Liver (tissue), 9 donors: ENCODE data around the gene ACTL8. TPM values are rescaled to one million over a fixed set of nuclear protein-coding genes. Genes with fewer than 3 reads are reported as not detected.

ENCODE experiments used
- DNase-seq: peaks from one replicate; pipeline ENCODE4 v3.0.0-alpha.2; 2017; ENCODE audit warnings: low spot score
- H3K27ac ChIP-seq, 2 donors: one replicate each; pipeline ENCODE4 v1.7.0; 2013; ENCODE audit warnings: inconsistent platforms in 2 of 2, low read length in 2 of 2, control low read depth in 1 of 2, low read depth in 1 of 2, mild to moderate bottlenecking in 1 of 2
- H3K27me3 ChIP-seq, 4 donors: one replicate each; pipeline versions ENCODE4 v1.6.1 to v1.7.0; 2013; ENCODE audit warnings: low read length in 3 of 4, inconsistent platforms in 1 of 4, mild to moderate bottlenecking in 1 of 4, moderate library complexity in 1 of 4; ENCODE audit not compliant: control insufficient read depth in 4 of 4, insufficient read depth in 4 of 4
- H3K36me3 ChIP-seq, 4 donors: one replicate each; pipeline versions ENCODE4 v1.6.1 to v1.7.0; 2013; ENCODE audit warnings: low read length in 3 of 4, mild to moderate bottlenecking in 3 of 4, low read depth in 1 of 4, moderate library complexity in 1 of 4; ENCODE audit not compliant: control insufficient read depth in 4 of 4, insufficient read depth in 3 of 4
- H3K4me1 ChIP-seq, 4 donors: one replicate each; pipeline versions ENCODE4 v1.6.1 to v1.7.0; 2013; ENCODE audit warnings: low read length in 3 of 4, mild to moderate bottlenecking in 3 of 4, moderate library complexity in 1 of 4; ENCODE audit not compliant: control insufficient read depth in 4 of 4, insufficient read depth in 4 of 4
- H3K4me3 ChIP-seq, 3 donors: one replicate each; pipeline versions ENCODE4 v1.6.1 to v1.7.0; 2013; ENCODE audit warnings: low read length in 3 of 3, control low read depth in 1 of 3, low read depth in 1 of 3, mild to moderate bottlenecking in 1 of 3
- H3K9ac ChIP-seq, 2 donors: one replicate each; pipeline ENCODE4 v1.7.0; 2013; ENCODE audit warnings: low read length in 2 of 2, mild to moderate bottlenecking in 2 of 2, moderate library complexity in 2 of 2, control low read depth in 1 of 2, low read depth in 1 of 2
- H3K9me3 ChIP-seq, 4 donors: one replicate each; pipeline versions ENCODE4 v1.6.1 to v1.7.0; 2013; ENCODE audit warnings: low read length in 3 of 4; ENCODE audit not compliant: control insufficient read depth in 4 of 4
- ATF3 ChIP-seq: IDR thresholded peaks from 2 replicates; pipeline ENCODE4 v1.6.1; 2016; ENCODE audit warnings: antibody characterized with exemption
- CTCF ChIP-seq: fragments of 150-350 bp; IDR thresholded peaks from 2 replicates; pipeline ENCODE4 v1.5.1; 2017; ENCODE audit warnings: improper control_type of control experiment, low read depth, low read length; ENCODE audit not compliant: missing input control
- FOXA1 ChIP-seq: IDR thresholded peaks from 2 replicates; pipeline ENCODE4 v1.6.1; 2016; ENCODE audit warnings: antibody characterized with exemption
- FOXA2 ChIP-seq: IDR thresholded peaks from 2 replicates; pipeline ENCODE4 v1.6.1; 2016; ENCODE audit warnings: antibody characterized with exemption
- GABPA ChIP-seq, 2 donors: IDR thresholded peaks in 1 of 2; conservative IDR thresholded peaks in 1 of 2; 2 replicates each; pipeline ENCODE4 v1.6.1; 2016; ENCODE audit warnings: antibody characterized with exemption in 2 of 2, mild to moderate bottlenecking in 1 of 2, moderate library complexity in 1 of 2
- HNF4A ChIP-seq, 2 donors: conservative IDR thresholded peaks; 2 replicates each; pipeline ENCODE4 v1.6.1; 2016; ENCODE audit warnings: antibody characterized with exemption in 2 of 2, mild to moderate bottlenecking in 2 of 2
- HNF4G ChIP-seq: IDR thresholded peaks from 2 replicates; pipeline ENCODE4 v1.6.1; 2016; ENCODE audit warnings: antibody characterized with exemption
- MAX ChIP-seq: IDR thresholded peaks from 2 replicates; pipeline ENCODE4 v1.6.1; 2016; ENCODE audit warnings: antibody characterized with exemption
- NR2F2 ChIP-seq: IDR thresholded peaks from 2 replicates; pipeline ENCODE4 v1.6.1; 2016; ENCODE audit warnings: antibody characterized with exemption
- RAD21 ChIP-seq, 2 donors: IDR thresholded peaks; 2 replicates each; pipeline ENCODE4 v1.6.1; 2016; ENCODE audit warnings: antibody characterized with exemption in 2 of 2, mild to moderate bottlenecking in 2 of 2
- REST ChIP-seq: IDR thresholded peaks from 2 replicates; pipeline ENCODE4 v1.6.1; 2016; ENCODE audit warnings: antibody characterized with exemption, mild to moderate bottlenecking
- RXRA ChIP-seq, 2 donors: IDR thresholded peaks; 2 replicates each; pipeline ENCODE4 v1.6.1; 2017 to 2018; ENCODE audit warnings: antibody characterized with exemption in 2 of 2, mild to moderate bottlenecking in 1 of 2
- SP1 ChIP-seq: IDR thresholded peaks from 2 replicates; pipeline ENCODE4 v1.6.1; 2018; ENCODE audit warnings: antibody characterized with exemption, mild to moderate bottlenecking
- TAF1 ChIP-seq: conservative IDR thresholded peaks from 2 replicates; pipeline ENCODE4 v1.6.1; 2016; ENCODE audit warnings: antibody characterized with exemption, mild to moderate bottlenecking
- YY1 ChIP-seq: IDR thresholded peaks from 2 replicates; pipeline ENCODE4 v1.6.1; 2016; ENCODE audit warnings: antibody characterized with exemption, mild to moderate bottlenecking
- ZBTB33 ChIP-seq: IDR thresholded peaks from 2 replicates; pipeline ENCODE4 v1.6.1; 2016; ENCODE audit warnings: antibody characterized with exemption
- WGBS: extraction: QIAGEN DNeasy Blood & Tissue Kit; methylation state at CpG from one replicate; pipeline ENCODE4 v1.1.7; 2013; 5-methylcytosine and 5-hydroxymethylcytosine counted together
- polyA plus RNA-seq, 2 donors: library from polyadenylated mRNA; stranded (reverse) in 1 of 2; unstranded in 1 of 2; fragments of 200-250 nt in 1 of 2; fragments of >200 nt in 1 of 2; fragmentation: Nextera tagmentation in 1 of 2; extraction: Ambion mirVana in 1 of 2; gene quantifications; one replicate each; pipeline versions ENCODE4 v1.2.1 to v1.2.3, GENCODE V29; 2013 to 2015
- total RNA-seq, 2 donors: library from RNA; depleted of rRNA; stranded (reverse); fragments of >200 nt; gene quantifications; one replicate each; pipeline ENCODE4 v1.2.3, GENCODE V29; 2014
- donor health status: healthy.
- donor health status: healthy.
- donor health status: healthy.
- donor health status: healthy.
- donor health status: healthy.

The ACTL8 gene
- total and polyA plus RNA-seq, 4 donors = not detected

- DNase-seq = no peak
Observed at GRCh38 chr1:17857109-17857499, 102.0 kb downstream of the ACTL8 start.

More at GRCh38 chr1:17857109-17857499, 102.0 kb downstream of the ACTL8 start:
- TF ChIP-seq RXRA (IDR thresholded peaks at IDR 0.05) (no peak), GABPA (IDR thresholded peaks at IDR 0.05 in 1 of 2, conservative IDR thresholded peaks at IDR 0.05 in 1 of 2) (no peak), MAX (no peak), ATF3 (no peak), YY1 (no peak), CTCF (no peak), RAD21 (IDR thresholded peaks at IDR 0.05) (no peak), ZBTB33 (no peak), FOXA1 (no peak), REST (no peak), FOXA2 (no peak), HNF4A (conservative IDR thresholded peaks at IDR 0.05) (no peak), SP1 (no peak), HNF4G (no peak), TAF1 (no peak), NR2F2 (no peak)
- 48% methylated on average over 4 of the region's 4 CpGs for WGBS
- H3K27me3 ChIP-seq = peaks cover 0 to 4% (median under 1%) of the 10 kb centered on the region in 4 donors
- no peak overlapping the region for H3K4me3 ChIP-seq
- no peaks in the 10 kb centered on the region for H3K4me1 ChIP-seq
- H3K9ac ChIP-seq = no peak overlapping the region
- H3K27ac ChIP-seq = no peak overlapping the region
- no peaks in the 10 kb centered on the region for H3K9me3 ChIP-seq
- no peaks in the 10 kb centered on the region for H3K36me3 ChIP-seq
